ENCODE results near the gene KDM2B. TPM values are rescaled to one million over a fixed set of nuclear protein-coding genes. Genes with fewer than 3 reads are reported as not detected.

The KDM2B gene
- polyA plus RNA-seq, 3 donors: 9.7 to 68.1 (median 9.7) TPM

- H3K9ac ChIP-seq (ENCODE audit: insufficient read depth, low read length, poor library complexity, severe bottlenecking): no peak overlapping the region
- H3K4me3 ChIP-seq (replicated peaks in 1 of 3; ENCODE audit: low read depth in 2 of 3, low read length in 3 of 3): no peak overlapping the region
- H3K27ac ChIP-seq (ENCODE audit: low read depth in 1 of 2, low read length in 2 of 2): no peak overlapping the region
- no peaks in the 10 kb centered on the region for H3K27me3 ChIP-seq (ENCODE audit: control insufficient read depth in 2 of 2, insufficient read depth in 2 of 2, low read length in 2 of 2)
- WGBS (ENCODE audit: insufficient coverage): 83% methylated on average over 5 of the region's 6 CpGs
- H3K4me2 ChIP-seq (replicated peaks; ENCODE audit: extremely low read depth, low read length, poor library complexity, severe bottlenecking): no peak overlapping the region
- no peaks in the 10 kb centered on the region for H3K9me3 ChIP-seq (replicated peaks in 1 of 2; ENCODE audit: control insufficient read depth in 1 of 2, insufficient read depth in 1 of 2, low read length in 2 of 2)
- no peaks in the 10 kb centered on the region for H3K36me3 ChIP-seq (replicated peaks in 1 of 2; ENCODE audit: control insufficient read depth in 1 of 2, insufficient read depth in 2 of 2, low read length in 2 of 2)
- Mint-ChIP-seq H3K27me3 (ENCODE audit: low read depth in 3 of 3) (peaks cover 1 to 3% (median 2%) of the 10 kb centered on the region in 3 donors), H3K4me3 (no peak overlapping the region), H3K4me1 (no peaks in the 10 kb centered on the region), H3K36me3 (no peaks in the 10 kb centered on the region), H3K27ac (no peak overlapping the region), H3K9me3 (no peaks in the 10 kb centered on the region)
- intact Hi-C loops (cut with micrococcal nuclease): no loop called here
- TF ChIP-seq, protein P1, sequence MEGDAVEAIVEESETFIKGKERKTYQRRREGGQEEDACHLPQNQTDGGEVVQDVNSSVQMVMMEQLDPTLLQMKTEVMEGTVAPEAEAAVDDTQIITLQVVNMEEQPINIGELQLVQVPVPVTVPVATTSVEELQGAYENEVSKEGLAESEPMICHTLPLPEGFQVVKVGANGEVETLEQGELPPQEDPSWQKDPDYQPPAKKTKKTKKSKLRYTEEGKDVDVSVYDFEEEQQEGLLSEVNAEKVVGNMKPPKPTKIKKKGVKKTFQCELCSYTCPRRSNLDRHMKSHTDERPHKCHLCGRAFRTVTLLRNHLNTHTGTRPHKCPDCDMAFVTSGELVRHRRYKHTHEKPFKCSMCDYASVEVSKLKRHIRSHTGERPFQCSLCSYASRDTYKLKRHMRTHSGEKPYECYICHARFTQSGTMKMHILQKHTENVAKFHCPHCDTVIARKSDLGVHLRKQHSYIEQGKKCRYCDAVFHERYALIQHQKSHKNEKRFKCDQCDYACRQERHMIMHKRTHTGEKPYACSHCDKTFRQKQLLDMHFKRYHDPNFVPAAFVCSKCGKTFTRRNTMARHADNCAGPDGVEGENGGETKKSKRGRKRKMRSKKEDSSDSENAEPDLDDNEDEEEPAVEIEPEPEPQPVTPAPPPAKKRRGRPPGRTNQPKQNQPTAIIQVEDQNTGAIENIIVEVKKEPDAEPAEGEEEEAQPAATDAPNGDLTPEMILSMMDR (IDR thresholded peaks at IDR 0.05): no peak
- no peaks in the 10 kb centered on the region for H4K20me1 ChIP-seq (ENCODE audit: insufficient read depth, low read length)
- H2AFZ ChIP-seq (ENCODE audit: insufficient read depth, low read depth, low read length, poor library complexity, severe bottlenecking): no peak overlapping the region
- H3K79me2 ChIP-seq (ENCODE audit: insufficient read depth, low read length): no peaks in the 10 kb centered on the region
- no peaks in the 10 kb centered on the region for H3K4me1 ChIP-seq (ENCODE audit: control insufficient read depth in 1 of 2, insufficient read depth in 2 of 2, low read length in 2 of 2)
- DNase-seq: no peak
Measured at GRCh38 chr12:121600702-121601336, 20.0 kb upstream of the KDM2B start.

DNA sequence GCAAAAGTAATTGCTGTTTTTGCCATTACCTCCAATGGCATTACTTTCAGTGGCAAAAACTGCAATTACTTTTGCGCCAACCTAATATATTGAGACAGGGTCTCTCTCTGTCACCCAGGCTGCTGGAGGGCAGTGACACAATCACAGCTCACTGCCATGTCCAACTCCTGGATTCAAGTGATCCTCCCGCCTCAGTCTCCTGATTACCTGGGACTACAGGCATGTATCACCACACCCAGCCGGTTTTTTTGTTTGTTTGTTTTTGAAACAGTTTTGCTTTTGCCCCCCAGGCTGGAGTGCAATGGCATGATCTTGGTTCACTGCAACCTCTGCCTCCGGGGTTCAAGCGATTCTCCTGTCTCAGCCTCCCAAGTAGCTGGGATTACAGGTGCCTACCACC is 15.7 kb upstream of the KDM2B start:
- TF ChIP-seq, protein P1 (IDR thresholded peaks at IDR 0.05): no peak
- Histone ChIP-seq H3K36me3 (replicated peaks in 1 of 2; ENCODE audit: control insufficient read depth in 1 of 2, insufficient read depth in 2 of 2, low read length in 2 of 2) (no peaks in the 10 kb centered on the region), H3K4me2 (replicated peaks; ENCODE audit: extremely low read depth, low read length, poor library complexity, severe bottlenecking) (no peak overlapping the region), H3K4me1 (ENCODE audit: control insufficient read depth in 1 of 2, insufficient read depth in 2 of 2, low read length in 2 of 2) (no peaks in the 10 kb centered on the region), H3K27ac (ENCODE audit: low read depth in 1 of 2, low read length in 2 of 2) (no peak overlapping the region), H4K20me1 (ENCODE audit: insufficient read depth, low read length) (no peaks in the 10 kb centered on the region), H2AFZ (ENCODE audit: insufficient read depth, low read depth, low read length, poor library complexity, severe bottlenecking) (no peak overlapping the region), H3K4me3 (replicated peaks in 1 of 3; ENCODE audit: low read depth in 2 of 3, low read length in 3 of 3) (no peak overlapping the region), H3K79me2 (ENCODE audit: insufficient read depth, low read length) (no peaks in the 10 kb centered on the region), H3K27me3 (ENCODE audit: control insufficient read depth in 2 of 2, insufficient read depth in 2 of 2, low read length in 2 of 2) (no peaks in the 10 kb centered on the region), H3K9me3 (replicated peaks in 1 of 2; ENCODE audit: control insufficient read depth in 1 of 2, insufficient read depth in 1 of 2, low read length in 2 of 2) (no peaks in the 10 kb centered on the region), H3K9ac (ENCODE audit: insufficient read depth, low read length, poor library complexity, severe bottlenecking) (no peak overlapping the region)
- H3K4me3 Mint-ChIP-seq: no peak overlapping the region
- intact Hi-C loops (cut with micrococcal nuclease): no loop called here
- no peaks in the 10 kb centered on the region for H3K4me1 Mint-ChIP-seq
- no peaks in the 10 kb centered on the region for H3K9me3 Mint-ChIP-seq
- no peak overlapping the region for H3K27ac Mint-ChIP-seq
- no peak for DNase-seq
- peaks cover 0 to 8% (median 3%) of the 10 kb centered on the region in 3 donors for H3K27me3 Mint-ChIP-seq (ENCODE audit: low read depth in 3 of 3)
- H3K36me3 Mint-ChIP-seq: no peaks in the 10 kb centered on the region
- 100% methylated on average over 1 of the region's 5 CpGs for WGBS (ENCODE audit: insufficient coverage)

Measured in CD14-positive monocyte (primary cell).